Measurements from ENCODE around the gene HIGD1A. TPM values are rescaled to one million over a fixed set of nuclear protein-coding genes. Genes with fewer than 3 reads are reported as not detected.

HIGD1A gene
- total and polyA plus RNA-seq, 2 of the 8 experiments (the other 6 are each of a cell fraction or from before 2014, with no cell fraction given), result 67.3 to 95.4 TPM

DNA sequence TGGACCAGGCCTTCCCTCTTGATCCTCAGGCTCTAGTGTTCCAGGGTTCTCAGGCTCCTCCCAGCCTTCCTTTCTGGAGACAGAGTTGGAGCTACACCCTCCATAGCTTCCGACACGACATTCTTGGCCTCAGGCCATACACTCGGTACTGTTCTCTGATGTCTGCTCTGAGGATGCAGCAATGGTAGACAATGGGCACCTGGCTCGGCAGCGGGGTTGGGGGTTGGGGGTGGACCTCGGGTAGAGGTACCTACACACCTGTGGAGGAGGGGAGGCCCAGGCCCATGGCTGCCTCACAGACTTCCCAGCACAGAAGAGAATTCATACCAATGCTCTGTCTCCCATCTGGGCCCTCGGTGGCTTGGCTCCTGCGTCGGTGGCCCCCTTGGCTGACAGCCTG lies 52.7 kb downstream of the HIGD1A start:
- no peaks in the 10 kb centered on the region for H3K79me2 ChIP-seq (ENCODE audit: control insufficient read depth in 1 of 2, insufficient read depth in 2 of 2, low read length in 2 of 2)
- H3K9ac ChIP-seq (replicated peaks in 1 of 4; ENCODE audit: extremely low read depth in 1 of 4, low read depth in 3 of 4, low read length in 3 of 4), result no peak overlapping the region
- no peak overlapping the region for H3K27ac ChIP-seq (ENCODE audit: low read depth, low read length)
- DNase-seq (ENCODE audit: low read depth in 1 of 2, low spot score in 2 of 2) (peak in 1 of 2 experiments; percentile 16), FAIRE-seq (no peak)
- no peak overlapping the region for H2BK20ac ChIP-seq (ENCODE audit: low read length)
- no peak overlapping the region for H3K56ac ChIP-seq (replicated peaks; ENCODE audit: insufficient read length, low read depth, low read length)
- no peaks in the 10 kb centered on the region; a peak in 2 of 7 replicates for H3K27me3 ChIP-seq (replicated peaks in 1 of 4; ENCODE audit: control insufficient read depth in 3 of 4, extremely low read depth in 1 of 4, insufficient read depth in 3 of 4, low read length in 3 of 4)
- H2AK5ac ChIP-seq (ENCODE audit: low read depth, low read length), result no peak overlapping the region
- 95% methylated on average over 9 of the region's 9 CpGs; no CpG with 5 or more reads in 1 of the 2 experiments for WGBS, 2 experiments (ENCODE audit: extremely low coverage in 1 of 2, insufficient coverage in 1 of 2, insufficient read length in 1 of 2, insufficient replicate concordance in 2 of 2, low coverage in 1 of 2, low lambda C conversion rate in 2 of 2, missing lambda C conversion rate in 1 of 2)
- H4K20me1 ChIP-seq (replicated peaks in 1 of 2; ENCODE audit: control insufficient read depth in 1 of 2, insufficient read depth in 2 of 2, low read length in 2 of 2), result no peaks in the 10 kb centered on the region
- H3K23me2 ChIP-seq (ENCODE audit: low read depth, low read length), result no peaks in the 10 kb centered on the region
- no peak overlapping the region for H2BK120ac ChIP-seq (replicated peaks; ENCODE audit: low read depth, low read length)
- no peak overlapping the region for H3K4me2 ChIP-seq (ENCODE audit: insufficient read depth in 1 of 2, low read depth in 2 of 2, low read length in 2 of 2)
- ChIA-PET CTCF (ENCODE audit: partially characterized antibody) (interaction anchor here (0.8 to 5.2 kb wide), 14 partner anchors 11 to 204 kb away, joined by 3 to 31 read pairs (median 6); no protein-coding TSS in a partner anchor), POLR2A (ENCODE audit: partially characterized antibody) (interaction anchor here (1.5 kb wide), 1 partner anchor 99 kb away, joined by 5 read pairs; no protein-coding TSS in a partner anchor)
- no peaks in the 10 kb centered on the region for H3K79me1 ChIP-seq (ENCODE audit: low read depth, low read length)
- H3K4ac ChIP-seq (replicated peaks; ENCODE audit: insufficient read length, low read depth, low read length), result no peak overlapping the region
- H2BK12ac ChIP-seq (ENCODE audit: low read depth, low read length), result no peak overlapping the region
- no peak overlapping the region for H3K14ac ChIP-seq (ENCODE audit: insufficient read length)
- H3K23ac ChIP-seq (ENCODE audit: insufficient read length), result no peak overlapping the region
- no peak overlapping the region for H2AFZ ChIP-seq (ENCODE audit: low read length)
- peaks cover 0 to 3% (median 0%) of the 10 kb centered on the region in 4 experiments; a peak in 2 of 7 replicates for H3K4me1 ChIP-seq (replicated peaks in 1 of 4; ENCODE audit: control insufficient read depth in 3 of 4, insufficient read depth in 4 of 4, low read length in 3 of 4)
- H3K36me3 ChIP-seq (ENCODE audit: control insufficient read depth in 2 of 4, insufficient read depth in 4 of 4, low read length in 3 of 4), result no peaks in the 10 kb centered on the region
- no peak overlapping the region for H4K5ac ChIP-seq (ENCODE audit: insufficient read length, low read depth, low read length)
- H2BK15ac ChIP-seq (ENCODE audit: low read length), result no peak overlapping the region
- no peak overlapping the region for H3K18ac ChIP-seq (ENCODE audit: extremely low read depth, low read length)
- H3K9me3 ChIP-seq (ENCODE audit: insufficient read depth in 2 of 2, low read depth in 1 of 2, low read length in 1 of 2), result no peaks in the 10 kb centered on the region
- no peak overlapping the region for H4K91ac ChIP-seq (replicated peaks; ENCODE audit: insufficient read length, low read length)
- no peak overlapping the region for H3K4me3 ChIP-seq (ENCODE audit: extremely low read depth in 1 of 4, insufficient read depth in 2 of 4, low read depth in 3 of 4, low read length in 4 of 4)
- H4K8ac ChIP-seq (ENCODE audit: extremely low read depth, insufficient read depth, low read length), result no peak overlapping the region
- H2BK5ac ChIP-seq (ENCODE audit: low read depth, low read length), result no peak overlapping the region
- TF ChIP-seq SIN3A (conservative IDR thresholded peaks at IDR 0.05 in 1 of 2, IDR thresholded peaks at IDR 0.05 in 1 of 2; ENCODE audit: low read depth in 1 of 2, low read length in 2 of 2), result no peak
- TF ChIP-seq CEBPB (IDR thresholded peaks at IDR 0.05; ENCODE audit: low read depth, low read length), result no peak
- TF ChIP-seq GABPA (IDR thresholded peaks at IDR 0.05; ENCODE audit: borderline replicate concordance, insufficient read depth, low read length), result no peak
- TF ChIP-seq CREB1 (IDR thresholded peaks at IDR 0.05), result no peak
- no peak for TF ChIP-seq TAF7 (optimal IDR thresholded peaks at IDR 0.05; ENCODE audit: borderline replicate concordance, low read depth, low read length)
- no peak for TF ChIP-seq EGR1 (IDR thresholded peaks at IDR 0.05; ENCODE audit: borderline replicate concordance, low read depth, low read length)
- TF ChIP-seq BACH1 (IDR thresholded peaks at IDR 0.05; ENCODE audit: low read length), result no peak
- no peak for TF ChIP-seq POLR2A (IDR thresholded peaks at IDR 0.05; ENCODE audit: control extremely low read depth in 1 of 2, low read depth in 2 of 2, low read length in 2 of 2)
- TF ChIP-seq POU5F1 (IDR thresholded peaks at IDR 0.05; ENCODE audit: low read depth, low read length), result no peak
- no peak for TF ChIP-seq CHD2 (IDR thresholded peaks at IDR 0.05; ENCODE audit: low read length)
- TF ChIP-seq POLR2AphosphoS5 (IDR thresholded peaks at IDR 0.05; ENCODE audit: low read depth, low read length), result no peak
- no peak for TF ChIP-seq CBX5 (IDR thresholded peaks at IDR 0.05; ENCODE audit: low read depth, low read length)
- TF ChIP-seq SUZ12 (IDR thresholded peaks at IDR 0.05; ENCODE audit: low read length), result no peak
- no peak for TF ChIP-seq SP4 (IDR thresholded peaks at IDR 0.05; ENCODE audit: low read length)
- no peak for TF ChIP-seq EP300 (IDR thresholded peaks at IDR 0.05; ENCODE audit: borderline replicate concordance in 1 of 2, low read depth in 2 of 2, low read length in 2 of 2)

Measured in H1 (cell line).